ENCODE measurements around the gene ANKRD11. TPM values are rescaled to one million over a fixed set of nuclear protein-coding genes. Genes with fewer than 3 reads are reported as not detected.
A peak's percentile ranks its signal among the peaks of the same experiment; 100 is the strongest.
"Not testable (repeated sequence)": the region's sequence is repeated elsewhere in the genome, so short reads cannot be mapped to it uniquely, and the experiment has no call there.

The ANKRD11 gene
- total RNA-seq, 4 donors from 2014 or later, result 49.8 to 114 (median 82.2) TPM

- DNase-seq (ENCODE audit: low spot score) (no peak), ATAC-seq (ENCODE audit: low FRiP score) (no peak)
- no peak for TF ChIP-seq CTCF (IDR thresholded peaks at IDR 0.05)
Observed at GRCh38 chr16:89246383-89246902, 243.9 kb downstream of the ANKRD11 start.

- DNase-seq (ENCODE audit: low spot score) (no peak), ATAC-seq (ENCODE audit: low FRiP score) (no peak)
- no peak for TF ChIP-seq CTCF (IDR thresholded peaks at IDR 0.05)
Observed at GRCh38 chr16:89244754-89245153, 245.6 kb downstream of the ANKRD11 start.

- not testable (repeated sequence) for DNase-seq (ENCODE audit: low spot score); ATAC-seq (ENCODE audit: low FRiP score)
Observed at GRCh38 chr16:89244264-89244663, 246.1 kb downstream of the ANKRD11 start.

- no peak for ATAC-seq (ENCODE audit: low FRiP score)
Observed at GRCh38 chr16:89243664-89244063, 246.7 kb downstream of the ANKRD11 start.

GRCh38 chr16:89242795-89243200 lies 247.6 kb downstream of the ANKRD11 start:
- no peak for ATAC-seq (ENCODE audit: low FRiP score)
- TF ChIP-seq CTCF (IDR thresholded peaks at IDR 0.05), result no peak
- DNase-seq (ENCODE audit: low spot score), result no peak

More at GRCh38 chr16:89243664-89244063, 246.7 kb downstream of the ANKRD11 start:
- DNase-seq (ENCODE audit: low spot score), result no peak
- TF ChIP-seq CTCF (IDR thresholded peaks at IDR 0.05), result no peak

GRCh38 chr16:89241187-89242007 lies 249.0 kb downstream of the ANKRD11 start:
- peak; percentile 70 for ATAC-seq (ENCODE audit: low FRiP score)
- no peak for TF ChIP-seq CTCF (IDR thresholded peaks at IDR 0.05)
- no peak for DNase-seq (ENCODE audit: low spot score)

- DNase-seq (ENCODE audit: low spot score) (no peak), ATAC-seq (ENCODE audit: low FRiP score) (no peak)
- TF ChIP-seq CTCF (IDR thresholded peaks at IDR 0.05), result no peak
Observed at GRCh38 chr16:89237733-89238132, 252.6 kb downstream of the ANKRD11 start.
